GM15510 (cell line): Measurements from ENCODE around the gene NEAT1.

Source experiments
- POLR2A ChIP-seq: IDR thresholded peaks from 3 replicates; pipeline ENCODE4 v1.6.1; 2011; ENCODE audit warnings: borderline replicate concordance; ENCODE audit not compliant: insufficient read length; ENCODE audit errors: extremely low read depth

NEAT1 gene

GRCh38 chr11:65489035-65489705, 66.6 kb downstream of the NEAT1 start:
- TF ChIP-seq POLR2A = no peak

- TF ChIP-seq POLR2A = no peak
These were observed 67.2 kb downstream of the NEAT1 start for GRCh38 chr11:65489706-65490320.

- TF ChIP-seq POLR2A = no peak
These were observed 68.5 kb downstream of the NEAT1 start for GRCh38 chr11:65491163-65491465.

DNA sequence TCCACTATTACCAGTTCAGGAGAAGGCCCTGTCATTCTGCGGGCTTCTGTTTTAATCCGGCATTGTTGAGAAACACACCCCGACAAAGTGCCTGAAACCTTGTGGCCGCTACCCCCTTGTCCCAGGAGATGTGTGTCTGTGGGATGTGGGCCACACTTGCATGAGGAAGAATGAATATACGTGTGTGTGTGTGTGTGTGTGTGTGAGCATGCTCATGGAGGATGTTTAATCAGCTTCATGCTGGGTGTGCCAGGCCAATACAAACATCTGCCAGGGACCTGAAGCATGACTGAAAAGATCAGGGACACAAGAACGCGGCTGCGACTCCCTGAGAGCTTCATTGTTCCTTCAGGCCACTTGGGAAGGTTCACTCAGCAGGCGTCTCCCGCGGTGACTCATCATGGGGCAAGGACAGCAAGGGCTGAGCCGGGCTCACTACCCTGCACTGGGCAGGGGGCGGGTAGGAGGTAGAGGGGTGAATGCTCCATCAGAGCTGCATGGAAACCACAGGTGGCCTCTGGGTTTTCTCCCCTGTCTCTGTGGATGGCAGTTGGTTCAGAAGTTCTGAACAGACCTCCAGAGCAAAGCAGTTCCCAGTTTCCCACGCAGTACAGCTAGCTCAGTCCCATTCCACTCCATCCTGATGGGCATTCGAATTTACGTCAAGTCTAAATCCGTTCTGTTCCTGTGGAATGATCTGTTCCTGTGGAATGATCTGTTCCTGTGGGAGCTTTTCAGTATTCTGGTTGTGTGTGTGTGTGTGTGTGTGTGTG, 69.2 kb downstream of the NEAT1 start:
- no peak for TF ChIP-seq POLR2A

DNA sequence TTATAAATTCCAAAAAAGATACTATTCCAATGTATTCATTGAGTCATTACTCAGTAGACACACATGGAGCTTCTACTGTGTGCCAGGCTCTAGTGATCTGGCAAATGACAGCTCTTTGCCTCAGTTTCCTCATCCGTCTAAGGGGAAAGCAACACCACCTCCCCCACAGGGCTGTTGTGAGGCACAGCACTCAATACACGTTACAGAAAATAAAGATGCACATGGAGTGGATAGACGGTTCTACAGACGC, 69.7 kb downstream of the NEAT1 start:
- no peak for TF ChIP-seq POLR2A

DNA sequence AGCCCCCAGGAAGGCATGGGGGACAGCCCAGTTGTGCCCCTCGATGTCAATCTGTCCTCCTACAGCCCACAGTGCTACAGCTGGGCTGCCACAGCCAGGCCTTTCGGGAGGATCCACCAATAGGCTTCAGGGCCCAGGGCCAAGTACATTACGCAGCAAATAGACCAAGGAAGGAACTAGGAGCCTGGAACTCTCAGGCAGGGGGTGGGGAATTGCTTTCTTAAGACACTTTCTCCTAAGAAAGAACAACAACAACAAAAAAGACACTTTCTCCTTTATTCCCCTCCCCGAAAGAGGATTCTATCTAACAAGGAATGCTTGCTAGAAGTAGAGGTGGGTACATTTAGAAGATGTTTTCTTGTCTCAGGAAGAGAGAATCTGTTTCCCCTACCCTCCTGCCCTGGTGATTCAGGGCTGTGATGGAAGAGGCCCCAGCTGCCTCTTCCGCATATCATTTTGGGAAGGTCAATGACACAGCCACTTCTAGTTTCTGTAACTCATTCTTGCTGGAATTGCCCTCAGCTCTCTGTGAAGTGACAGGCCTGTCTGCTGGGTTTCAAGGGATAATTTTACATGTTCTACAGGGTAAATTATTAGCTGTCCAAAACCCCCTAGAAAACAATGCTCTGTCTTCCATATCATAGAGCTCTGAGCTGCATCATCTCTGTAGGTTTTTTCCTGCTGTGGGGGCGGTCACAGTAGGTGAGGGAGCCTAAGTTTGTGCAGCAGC, 70.2 kb downstream of the NEAT1 start:
- TF ChIP-seq POLR2A = peak; percentile 13

GRCh38 chr11:65493367-65494176, 71.0 kb downstream of the NEAT1 start:
- peak; percentile 30 for TF ChIP-seq POLR2A
